GM19043 (cell line): ENCODE measurements around the gene SPSB4.
"Not testable (repeated sequence)": the region's sequence is repeated elsewhere in the genome, so short reads cannot be mapped to it uniquely, and the experiment has no call there.

ENCODE experiments used
- ATAC-seq: cut with Tn5 transposase; IDR thresholded peaks from one replicate; pipeline ENCODE4 v1.9.1; 2021; ENCODE audit warnings: low read depth; ENCODE audit not compliant: unreplicated experiment

The SPSB4 gene

DNA sequence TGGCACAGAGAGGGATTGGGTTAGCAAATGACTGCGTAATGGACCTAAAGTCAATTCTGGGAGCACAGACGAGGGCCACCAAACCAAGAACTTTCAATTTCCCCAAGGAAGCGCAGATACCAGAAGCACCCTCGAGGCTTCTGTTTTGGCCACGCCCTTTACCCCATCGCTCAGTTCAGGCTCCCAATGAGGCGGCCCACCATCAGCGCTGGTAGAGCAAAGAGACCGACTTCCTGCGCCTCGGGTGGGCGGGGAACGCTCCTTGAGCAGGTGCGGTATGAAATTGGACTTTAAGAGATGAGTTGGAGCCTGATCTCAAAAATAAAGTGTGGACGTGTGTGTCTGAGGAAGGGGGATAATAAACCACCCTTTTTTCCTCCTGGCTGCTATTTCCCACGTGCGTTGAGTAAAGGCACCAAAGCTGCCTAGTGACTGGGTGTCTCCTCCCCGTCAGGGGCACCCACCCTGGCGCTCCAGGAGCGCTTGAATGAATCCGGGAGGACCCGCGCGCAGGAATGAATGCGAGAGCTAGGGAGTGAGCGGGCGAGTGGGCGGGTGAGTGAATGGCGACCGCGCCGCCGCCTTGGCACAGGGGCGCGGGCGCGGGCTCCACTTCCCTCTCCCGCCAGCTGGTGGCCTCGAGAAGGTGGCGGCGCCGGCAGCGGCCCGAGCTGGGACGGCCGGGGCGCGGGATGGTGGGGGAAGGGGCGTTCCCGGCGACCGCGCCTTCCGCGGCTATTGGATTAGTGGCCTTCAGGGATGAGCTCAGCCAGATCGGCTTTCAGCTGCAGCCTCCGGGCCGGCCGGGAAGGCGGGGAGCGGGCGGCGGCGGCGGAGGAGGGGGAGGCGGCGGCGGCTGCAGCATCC, at the start of gene SPSB4:
Gene SPSB4, plus strand, starts transcription at position 772 of the 867 bp plus-strand sequence. CDS start 14,758 bp downstream, outside the sequence.
- no peak for ATAC-seq

DNA sequence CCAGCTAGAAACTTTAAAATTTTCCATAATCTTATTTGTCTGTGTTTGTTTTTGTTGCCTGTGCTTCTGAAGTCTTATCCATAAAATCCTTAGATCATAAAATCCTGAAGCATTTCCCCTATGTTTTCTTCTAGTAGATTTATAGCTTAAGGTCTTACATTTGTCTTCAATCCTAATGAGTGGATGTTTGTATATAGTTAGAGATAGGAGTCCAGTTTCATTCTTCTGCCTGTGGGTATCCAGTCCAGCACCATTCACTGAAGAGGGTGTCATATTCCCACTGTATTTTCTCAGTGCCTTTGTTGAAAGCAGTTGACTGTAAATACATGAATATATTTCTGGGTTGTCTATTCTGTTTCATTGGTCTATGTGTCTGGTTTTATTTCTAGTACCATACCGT, 44.8 kb upstream of the SPSB4 start:
- ATAC-seq, result no peak

DNA sequence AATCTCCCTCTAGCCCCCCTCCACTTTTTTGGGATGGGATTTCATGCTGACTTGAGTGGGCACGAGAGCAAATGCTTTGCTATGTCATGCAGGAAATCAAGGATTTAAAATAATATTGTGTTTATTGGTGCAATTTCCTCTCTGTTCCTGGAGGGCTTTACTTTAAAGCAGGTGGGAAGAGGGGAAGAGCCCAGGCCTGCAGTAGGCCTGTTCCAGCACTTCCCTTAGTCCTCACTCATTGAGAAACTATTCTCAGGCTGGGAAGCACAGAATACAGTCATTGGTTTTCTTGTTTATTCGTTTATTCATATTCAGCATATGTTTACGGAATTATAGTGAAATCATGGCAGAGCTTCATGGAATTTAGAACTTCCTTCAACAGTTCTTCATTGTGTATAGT, 41.7 kb upstream of the SPSB4 start:
- no peak for ATAC-seq

DNA sequence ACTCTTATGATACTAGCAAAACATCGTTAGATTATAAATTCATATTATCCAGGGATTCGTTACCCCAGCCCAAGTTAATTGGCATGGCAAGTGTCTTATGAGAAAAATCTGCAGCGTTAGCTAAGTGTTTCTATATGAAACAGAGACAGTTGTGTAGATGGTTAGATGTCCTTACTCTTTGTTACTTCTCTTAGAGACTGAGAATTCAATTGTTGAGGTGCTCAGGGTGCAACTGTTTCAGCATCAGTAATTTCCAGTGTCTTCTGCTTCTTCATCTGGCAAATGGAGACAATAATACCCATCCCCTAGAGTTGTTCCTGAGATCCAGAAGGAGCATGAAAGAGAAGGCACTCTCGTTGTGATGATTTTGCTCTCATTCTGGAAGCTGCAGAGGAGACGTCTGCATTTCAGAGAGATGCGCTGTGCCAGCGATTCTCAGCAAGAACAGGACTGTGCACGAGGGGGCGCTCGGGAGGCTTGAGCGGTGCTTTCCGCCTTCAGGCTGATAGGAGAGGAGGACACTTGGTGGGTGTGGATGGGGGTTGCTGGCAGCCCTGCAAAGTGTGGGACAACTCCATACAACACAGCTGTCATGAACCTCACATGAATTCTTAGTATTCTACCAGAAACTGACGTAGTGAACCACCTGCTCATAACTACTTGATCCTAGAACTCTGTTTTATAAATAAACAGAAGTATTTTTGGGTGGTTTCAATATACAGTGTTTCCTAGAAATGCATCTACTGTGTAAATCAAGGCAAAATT, 39.7 kb upstream of the SPSB4 start:
- no peak for ATAC-seq

DNA sequence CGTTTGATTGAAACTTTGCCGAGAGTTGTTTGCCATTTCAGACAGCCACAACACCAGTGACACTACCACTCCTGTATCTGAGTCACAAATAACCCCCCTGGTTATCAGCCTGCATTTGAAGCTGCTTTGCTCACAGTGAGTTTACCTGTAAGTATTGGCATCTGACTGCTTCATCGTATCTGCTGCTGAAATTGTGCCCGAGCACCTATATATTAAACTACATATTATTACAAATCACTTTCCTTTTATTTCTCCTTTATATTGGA, 39.2 kb upstream of the SPSB4 start:
- ATAC-seq, result no peak

DNA sequence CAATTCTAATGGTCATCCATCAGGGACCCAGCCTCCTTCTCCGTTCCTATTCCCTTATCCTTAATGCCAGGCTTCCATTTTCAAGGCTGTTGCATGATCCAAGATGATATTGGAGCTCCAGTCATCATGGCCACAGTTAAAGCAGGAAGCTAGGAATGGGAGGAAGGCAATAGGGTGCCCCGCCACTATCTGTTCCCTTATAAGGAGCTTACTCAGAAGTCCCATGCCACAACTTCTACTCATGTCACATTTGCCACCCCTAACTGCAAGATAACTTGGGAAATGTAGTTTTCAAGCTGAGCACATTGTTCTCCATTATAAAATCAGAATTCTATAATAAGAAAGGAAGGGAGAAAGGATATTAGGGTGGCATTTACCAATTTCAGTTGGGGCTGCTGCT, 38.6 kb upstream of the SPSB4 start:
- ATAC-seq, result no peak

DNA sequence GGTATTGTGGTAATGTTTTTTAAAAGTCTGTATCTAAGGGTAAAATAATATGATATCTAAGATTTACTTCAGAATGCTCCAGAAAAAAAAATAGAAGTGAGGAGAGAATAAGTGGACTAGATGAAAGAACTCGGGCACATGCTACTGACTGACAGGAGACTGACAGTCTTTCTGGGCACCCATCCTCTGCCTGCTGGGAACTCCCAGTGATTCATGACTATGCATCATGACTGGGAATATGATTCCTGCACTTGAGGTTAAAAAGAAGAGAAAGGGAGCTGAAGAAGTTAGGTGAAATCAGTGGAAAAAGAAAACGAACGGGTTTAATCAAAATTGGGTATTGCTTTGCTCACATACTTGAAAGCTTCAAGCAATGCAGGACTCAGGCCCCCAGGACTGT, 35.7 kb upstream of the SPSB4 start:
- no peak for ATAC-seq

DNA sequence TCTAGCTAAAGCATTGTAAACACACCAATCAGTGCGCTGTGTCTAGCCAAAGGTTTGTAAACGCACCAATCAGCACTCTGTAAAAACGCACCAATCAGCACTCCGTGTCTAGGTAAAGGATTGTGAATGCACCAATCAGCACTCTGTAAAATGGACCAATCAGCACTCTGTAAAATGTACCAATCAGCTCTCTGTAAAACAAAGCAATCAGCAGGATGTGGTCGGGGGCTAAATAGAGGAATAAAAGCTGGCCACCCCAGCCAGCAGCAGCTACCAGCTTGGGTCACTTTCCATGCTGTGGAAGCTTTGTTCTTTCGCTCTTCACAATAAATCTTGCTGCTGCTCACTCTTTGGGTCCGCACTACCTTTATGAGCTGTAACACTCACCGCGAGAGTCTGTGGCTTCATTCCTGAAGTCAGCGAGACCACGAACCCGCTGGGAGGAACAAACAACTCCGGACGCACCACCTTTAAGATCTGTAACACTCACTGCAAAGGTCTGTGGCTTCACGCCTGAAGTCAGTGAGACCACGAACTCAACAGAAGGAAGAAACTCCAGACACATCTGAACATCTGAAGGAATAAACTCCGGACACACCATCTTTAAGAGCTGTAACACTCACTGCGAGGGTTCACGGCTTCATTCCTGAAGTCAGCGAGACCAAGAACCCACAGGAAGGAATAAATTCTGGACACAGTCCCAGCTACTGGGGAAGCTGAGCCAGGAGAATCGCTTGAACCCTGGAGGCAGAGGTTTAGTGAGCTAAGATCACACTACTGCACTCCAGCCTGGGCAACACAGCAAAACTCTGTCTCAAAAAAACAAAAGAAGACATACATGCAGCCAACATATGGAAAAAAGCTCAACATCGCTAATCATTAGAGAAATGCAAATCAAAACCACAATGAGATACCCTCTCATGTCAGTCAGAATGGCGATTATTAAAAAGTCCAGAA, 33.5 kb upstream of the SPSB4 start:
- not testable (repeated sequence) for ATAC-seq

DNA sequence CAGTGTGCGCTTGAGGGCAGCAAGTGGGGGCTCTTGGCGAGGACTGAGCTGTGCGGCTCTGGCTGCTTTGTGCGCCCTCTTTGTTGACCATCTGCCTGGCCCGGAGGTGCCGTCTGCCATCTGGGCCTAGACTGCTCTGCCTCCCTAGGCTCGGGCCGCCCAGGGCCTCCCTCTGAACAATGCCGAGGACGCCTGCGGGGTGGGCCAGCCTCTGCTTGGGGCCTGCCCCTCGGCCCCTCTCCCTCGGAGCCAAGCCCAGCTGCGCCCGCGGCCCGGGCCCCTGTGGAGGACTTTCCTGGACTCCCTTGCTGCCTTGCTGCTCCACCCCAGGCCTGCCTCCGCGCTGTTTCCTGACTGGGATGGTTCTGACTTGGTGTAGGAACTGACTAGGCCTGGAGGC, 31.9 kb upstream of the SPSB4 start:
- no peak for ATAC-seq

DNA sequence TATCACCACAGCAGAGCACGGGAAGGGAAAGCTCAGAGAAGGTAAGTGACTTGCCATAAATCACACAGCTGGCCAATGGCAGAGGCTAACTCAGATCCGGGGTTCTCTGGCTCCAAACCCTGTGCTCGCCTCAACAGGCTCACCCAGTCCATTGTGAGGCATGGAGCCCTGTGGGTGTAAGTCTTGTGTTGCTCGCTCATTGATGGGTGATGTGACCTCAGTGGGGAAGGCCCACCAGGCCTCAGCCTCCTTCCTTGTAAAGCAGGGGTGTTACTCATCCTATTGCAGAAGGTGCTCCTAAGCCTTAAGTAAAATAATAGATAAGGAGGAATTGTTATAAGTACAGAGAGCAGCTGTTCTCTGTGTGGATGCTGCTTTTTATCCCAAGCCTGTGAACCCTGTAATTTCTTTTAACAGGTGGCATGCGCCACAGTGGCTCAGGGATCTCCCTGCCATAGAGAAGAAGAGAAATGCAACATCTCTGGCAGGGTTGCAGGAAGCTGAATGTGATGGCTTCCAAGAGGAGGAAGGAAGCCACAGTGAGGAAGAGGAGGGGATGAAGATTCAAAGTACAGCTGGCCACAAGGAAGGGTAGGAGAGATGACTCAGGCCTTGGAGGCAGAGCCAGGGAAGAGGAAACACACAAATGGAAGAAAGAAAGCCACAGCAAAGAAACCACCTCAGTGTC, 30.9 kb upstream of the SPSB4 start:
- no peak for ATAC-seq

DNA sequence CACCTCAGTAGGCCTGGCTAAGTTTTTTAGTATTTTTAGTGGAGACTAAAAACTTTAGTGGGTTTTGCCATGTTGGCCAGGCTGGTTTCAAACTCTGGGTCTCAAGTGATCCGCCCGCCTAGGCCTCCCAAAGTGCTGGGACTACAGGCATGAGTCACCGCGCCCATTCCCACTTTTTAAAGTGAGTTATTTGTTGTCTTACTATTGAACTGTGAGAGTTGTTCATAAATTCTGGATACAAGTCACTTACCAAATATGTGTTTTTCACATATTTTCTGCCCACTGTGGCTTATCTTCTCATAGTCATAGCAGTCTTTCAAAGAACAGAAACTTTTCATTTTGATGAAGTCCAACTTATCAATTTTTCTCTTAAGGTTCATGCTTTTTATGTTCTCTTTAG, 29.9 kb upstream of the SPSB4 start:
- no peak for ATAC-seq

DNA sequence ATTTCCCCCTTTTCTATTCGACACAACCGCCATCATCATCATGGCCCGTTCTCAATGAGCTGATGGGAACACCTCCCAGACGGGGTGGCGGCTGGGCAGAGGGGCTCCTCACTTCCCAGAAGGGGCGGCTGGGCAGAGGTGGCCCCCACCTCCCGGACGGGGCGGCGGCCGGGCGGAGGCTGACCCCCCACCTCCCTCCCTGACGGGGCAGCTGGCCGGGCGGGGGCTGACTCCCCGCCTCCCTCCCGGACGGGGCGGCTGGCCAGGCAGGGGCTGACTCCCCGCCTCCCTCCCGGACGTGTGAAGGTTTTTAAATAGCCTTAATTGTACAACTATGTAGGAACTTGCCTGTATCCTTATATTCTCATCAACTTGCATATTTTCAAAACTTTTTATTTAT, 20.9 kb upstream of the SPSB4 start:
- ATAC-seq, result no peak

DNA sequence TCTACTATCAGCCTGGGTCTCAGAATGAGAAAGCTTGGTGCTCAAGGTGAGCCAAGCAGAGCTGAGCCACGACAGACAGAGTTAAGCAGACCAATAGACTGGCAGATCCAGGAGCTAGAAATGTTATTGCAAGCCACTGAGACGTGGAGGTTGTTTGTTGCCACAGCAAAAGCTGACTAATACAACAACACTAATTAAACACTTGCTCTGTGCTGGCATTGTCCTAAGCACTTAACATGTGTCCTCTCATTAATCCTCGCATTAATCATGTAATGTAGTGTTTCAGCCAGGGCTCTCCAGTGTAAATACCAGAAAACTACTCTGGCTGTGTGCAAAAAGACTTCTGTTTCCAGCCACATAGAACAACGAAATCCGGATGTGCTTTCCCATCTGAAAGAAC, 11.6 kb upstream of the SPSB4 start:
- no peak for ATAC-seq

DNA sequence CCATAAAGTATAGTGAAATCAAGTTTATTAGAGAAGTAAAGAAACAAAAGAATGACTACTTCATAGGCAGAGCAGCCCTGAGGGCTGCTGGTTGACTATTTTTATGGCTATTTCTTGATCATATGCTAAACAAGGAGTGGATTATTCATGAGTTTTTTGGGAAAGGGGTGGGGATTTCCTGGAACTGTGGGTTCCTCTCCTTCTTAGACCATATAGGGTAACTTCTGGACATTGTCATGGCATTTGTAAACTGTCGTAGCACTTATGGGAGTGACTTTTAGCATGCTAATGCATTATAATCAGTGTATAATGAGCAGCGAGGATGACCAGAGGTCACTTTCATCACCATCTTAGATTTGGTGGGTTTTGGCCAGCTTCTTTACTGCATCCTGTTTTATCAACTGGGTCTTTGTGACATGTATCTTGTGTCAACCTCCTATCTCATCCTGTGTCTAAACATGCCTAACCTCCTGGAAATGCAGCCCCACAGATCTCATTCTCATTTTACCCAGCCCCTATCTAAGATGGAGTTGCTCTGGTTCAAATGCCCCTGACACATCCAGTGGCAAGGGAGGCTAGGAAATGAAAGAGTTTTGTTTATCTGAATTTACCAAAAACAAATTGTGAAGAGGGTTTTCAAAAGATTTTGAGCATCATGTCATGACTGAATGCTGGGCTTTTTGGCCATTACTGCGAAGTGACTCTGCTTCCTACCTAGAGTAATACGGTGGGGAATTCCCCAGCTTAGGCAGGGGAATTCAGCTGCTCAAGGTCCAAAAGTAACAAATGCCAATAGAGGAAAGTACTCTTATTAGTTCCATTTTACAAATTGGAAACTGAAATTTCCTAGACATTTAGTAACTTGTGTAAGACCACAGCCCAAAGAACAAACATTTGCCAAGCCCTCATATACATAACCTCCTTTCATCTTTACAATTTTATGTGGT, 6.2 kb upstream of the SPSB4 start:
- ATAC-seq, result no peak

DNA sequence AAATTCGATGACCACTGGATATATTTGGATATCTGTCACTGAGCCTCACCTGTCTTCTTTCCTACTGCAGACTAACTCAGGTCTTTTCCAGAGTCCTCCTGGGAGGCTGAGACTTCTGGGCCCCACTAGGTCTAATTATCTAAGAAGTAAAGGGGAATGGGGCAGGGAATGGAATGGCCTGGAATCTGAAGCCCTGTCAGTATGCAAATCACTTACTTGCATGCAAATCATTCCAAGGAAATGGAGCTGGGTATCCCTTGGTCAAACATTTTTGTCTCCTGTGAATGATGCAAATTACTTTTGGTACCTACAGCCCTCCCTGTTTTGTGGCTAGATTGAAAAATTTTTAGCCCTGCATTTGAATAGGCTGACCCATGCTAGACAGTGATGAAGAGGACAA, 5.3 kb upstream of the SPSB4 start:
- ATAC-seq, result no peak

DNA sequence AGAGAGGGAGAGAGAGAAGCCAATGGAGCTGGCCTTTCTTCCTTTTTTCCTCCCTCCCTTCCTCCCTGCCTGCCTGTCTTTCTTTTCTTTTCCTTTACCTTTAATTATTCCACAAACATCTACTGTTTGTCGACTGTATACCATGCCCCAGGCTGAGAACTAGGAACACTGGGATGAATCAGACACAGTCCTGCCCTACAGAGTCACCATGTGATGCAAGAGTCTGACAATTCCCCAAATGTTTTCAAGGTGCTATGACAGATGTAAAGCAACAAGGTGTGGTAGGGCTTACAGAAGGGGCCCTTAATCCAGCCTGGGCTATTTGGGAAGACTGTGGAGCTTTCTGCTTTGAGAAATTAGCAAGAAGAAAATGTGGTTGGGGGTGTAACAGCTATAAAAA, 4.0 kb upstream of the SPSB4 start:
- no peak for ATAC-seq

DNA sequence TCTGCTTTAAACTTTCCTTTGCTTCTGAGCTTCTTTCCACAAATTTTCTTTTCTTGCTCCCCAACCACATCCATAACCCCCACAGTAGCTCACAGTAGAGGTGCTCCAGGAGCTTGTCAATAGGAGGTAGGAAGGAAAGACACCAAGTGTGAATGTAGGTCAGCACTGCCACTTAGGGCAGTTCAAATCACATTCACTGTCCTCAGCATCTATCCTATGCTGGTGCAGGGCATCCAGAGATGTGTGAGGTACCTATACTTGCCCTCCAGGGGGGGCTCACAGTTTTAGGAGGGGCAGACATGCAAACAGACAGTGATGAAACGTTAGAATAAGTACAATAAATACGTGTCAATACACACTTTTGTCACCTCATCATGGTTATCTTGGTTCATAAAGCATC, 1.5 kb upstream of the SPSB4 start:
- no peak for ATAC-seq

DNA sequence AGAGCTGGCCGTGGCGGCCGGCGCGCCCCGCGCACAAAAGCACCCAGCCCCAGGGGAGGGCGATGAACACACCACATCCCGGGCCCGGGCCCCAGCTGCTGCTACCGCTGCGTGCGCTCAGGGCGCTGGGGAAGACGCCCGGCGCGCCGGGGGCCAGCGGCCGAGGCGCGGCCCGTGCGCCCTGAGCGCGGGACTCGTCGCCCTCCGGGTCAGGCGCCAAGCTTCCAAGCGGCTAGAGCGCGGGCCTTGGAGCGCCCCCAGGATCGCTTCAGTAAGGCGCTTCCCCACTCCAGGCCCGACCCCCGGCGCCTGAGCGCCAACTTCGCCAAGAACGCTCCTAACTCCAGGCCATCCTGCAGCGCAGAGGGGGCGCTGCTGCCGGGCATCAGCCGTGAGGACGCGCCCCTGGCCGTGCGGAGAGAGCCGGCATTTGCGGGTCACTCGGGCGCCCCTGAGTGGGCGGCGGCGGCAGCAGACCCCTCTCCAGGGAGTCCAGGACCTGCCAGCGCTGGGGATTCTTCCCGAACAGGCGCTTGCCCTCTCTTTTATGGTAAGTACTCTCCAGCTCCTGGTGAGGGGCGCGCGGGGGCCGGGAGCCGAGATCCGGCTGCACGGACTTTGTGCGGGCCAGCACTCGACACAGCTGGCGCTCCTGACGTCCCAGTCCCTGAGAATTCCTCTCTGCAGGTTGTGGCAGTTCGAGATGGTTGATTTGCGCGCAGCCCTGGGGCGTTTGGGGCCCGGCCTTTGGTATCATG, 475 bp downstream of the SPSB4 start:
- ATAC-seq, result no peak
